HUDEP-2 (cell line): Measurements from ENCODE around the gene MCOLN1.
A peak's percentile ranks its signal among the peaks of the same experiment; 100 is the strongest.

ENCODE experiments used
- DNase-seq, 76 experiments: peaks; one replicate each; lab custom pipeline; 2025; ENCODE audit not compliant: unreplicated experiment in 76 of 76; lab: John Stamatoyannopoulos, UW

Gene MCOLN1

GRCh38 chr19:7522072-7522922 is at the start of gene MCOLN1:
MCOLN1 (plus strand) TSS chr19:7522624; CDS start chr19:7522751, 127 bp downstream.
- DNase-seq = peak in 74 of 76 experiments; percentile 81 to 100 (median 99)

DNA sequence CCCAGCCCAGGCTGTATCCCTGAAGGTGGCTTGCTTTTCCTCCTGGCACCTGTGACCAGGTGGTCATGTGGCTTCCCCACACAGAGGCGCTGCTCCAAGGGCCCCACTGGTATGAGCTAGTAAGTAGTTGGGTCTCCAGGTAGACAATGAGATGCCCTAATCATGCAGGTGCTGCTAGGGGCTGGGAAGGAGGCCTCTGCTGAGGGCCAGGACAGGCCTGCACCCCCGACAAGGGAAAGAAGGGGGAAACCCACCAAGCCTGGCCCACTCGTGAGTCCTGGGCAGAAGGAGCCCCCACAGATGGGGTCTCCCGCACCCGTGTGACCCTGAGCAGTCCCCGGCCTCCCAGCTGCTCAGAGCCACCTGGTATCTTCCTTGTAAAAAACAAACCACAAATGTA is 46.8 kb upstream of the MCOLN1 start:
- DNase-seq = no peak

DNA sequence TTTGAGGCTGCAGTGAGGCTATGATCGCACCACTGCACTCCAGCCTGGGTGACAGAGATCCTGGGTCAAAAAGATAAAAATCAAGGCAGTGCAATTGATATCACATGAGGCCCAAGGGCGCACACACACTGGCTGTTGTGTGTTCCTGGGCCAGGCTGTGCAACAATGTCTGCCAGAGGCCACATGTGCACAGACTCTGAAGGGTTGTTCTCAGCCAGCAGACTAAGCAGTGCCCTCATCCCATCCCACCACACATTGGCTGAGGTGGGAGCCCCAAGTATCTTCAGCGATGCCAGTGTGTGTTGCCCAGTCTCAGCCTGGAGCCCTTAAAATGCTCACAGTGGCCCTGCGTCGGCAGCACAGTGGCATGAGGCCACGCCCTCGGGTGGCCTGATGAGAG is 46.2 kb upstream of the MCOLN1 start:
- peak in 15 of 76 experiments; percentile 8 to 40 (median 24) for DNase-seq

DNA sequence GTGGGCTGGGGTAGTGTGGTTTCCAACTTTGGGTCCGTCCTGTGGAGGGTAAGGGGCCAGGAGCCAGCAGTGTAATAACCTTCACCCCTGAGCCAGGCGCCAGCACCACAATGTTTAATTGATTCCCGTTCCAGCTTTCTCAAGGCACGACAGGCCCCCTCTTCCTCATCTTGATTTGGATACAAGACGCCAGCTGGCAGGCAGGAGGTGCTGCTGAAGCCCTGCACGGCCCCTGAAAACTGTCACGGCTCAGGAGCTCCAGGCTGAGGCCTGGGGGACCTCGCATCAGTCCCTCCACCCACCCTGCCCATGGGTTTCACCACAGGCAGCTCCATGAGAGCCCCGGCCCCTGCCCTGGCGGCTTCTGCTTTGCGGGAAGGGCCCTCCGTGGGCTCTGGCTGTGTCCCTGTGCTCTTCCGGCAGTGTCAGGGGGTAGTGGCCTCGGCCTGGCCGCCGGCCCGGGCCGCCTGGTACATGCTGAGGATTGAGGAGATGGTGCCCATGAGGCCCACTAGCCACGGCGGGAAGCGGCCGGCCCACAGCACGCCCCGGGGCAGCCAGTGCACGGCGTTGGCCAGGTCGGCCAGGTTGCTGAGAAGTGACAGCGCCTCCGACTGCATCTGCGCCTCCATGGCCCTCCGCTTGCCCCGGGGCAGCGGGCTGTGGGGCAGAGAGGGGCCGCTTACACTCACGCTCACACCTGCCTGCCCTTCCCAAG is 45.5 kb upstream of the MCOLN1 start:
- no peak for DNase-seq

- DNase-seq = no peak
Measured at GRCh38 chr19:7477758-7478157, 44.7 kb upstream of the MCOLN1 start.

DNA sequence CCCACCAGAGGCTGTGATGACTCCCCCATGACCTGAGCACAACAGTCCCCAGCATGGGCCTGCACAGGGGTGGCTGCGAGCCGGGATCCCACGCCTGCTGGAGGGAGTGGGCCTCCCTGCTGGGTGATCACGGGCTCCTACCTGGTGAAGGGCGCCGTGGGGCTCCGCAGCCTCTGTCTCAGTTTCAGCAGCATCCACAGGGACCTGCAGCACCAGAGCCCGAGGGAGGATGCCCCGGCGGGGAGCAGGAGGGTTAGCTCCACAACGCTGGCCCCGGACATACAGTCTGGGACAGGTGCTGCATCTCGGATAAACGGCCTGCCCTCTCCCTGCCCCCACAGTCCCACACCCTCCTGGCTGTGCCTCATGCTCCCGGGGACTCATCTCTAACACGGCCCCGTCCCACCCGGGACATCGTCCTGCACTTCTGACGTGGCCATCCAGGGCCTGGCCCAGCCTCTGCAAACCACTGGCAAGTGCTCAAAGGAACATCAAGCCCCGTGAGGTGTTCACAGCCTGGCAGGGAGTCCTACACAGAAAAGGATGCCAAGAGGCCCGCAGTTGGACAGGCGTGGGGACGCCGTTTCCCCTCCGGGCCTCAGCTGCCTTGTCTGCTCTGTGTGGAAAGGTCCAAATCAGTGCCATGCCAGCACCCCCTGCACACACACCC is 44.1 kb upstream of the MCOLN1 start:
- DNase-seq = no peak

DNA sequence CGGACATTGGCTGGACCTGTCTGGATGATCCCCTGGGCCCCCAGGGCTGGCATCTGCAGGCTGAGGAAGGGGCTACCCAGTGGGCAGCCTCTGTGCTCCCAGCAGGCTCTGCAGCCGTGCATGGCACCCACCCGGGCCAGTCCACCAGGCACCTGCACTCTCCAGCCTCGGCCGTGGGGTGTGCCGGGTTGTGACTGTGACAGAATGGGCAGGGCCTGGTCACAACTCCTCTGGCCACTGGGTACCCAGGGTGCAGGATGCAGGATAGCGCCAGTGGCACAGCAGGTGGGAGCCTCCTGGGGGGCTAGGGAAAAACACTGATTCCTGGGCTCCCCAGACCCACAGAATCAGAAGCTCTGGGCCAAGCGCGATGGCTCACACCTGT is 43.6 kb upstream of the MCOLN1 start:
- no peak for DNase-seq

- no peak for DNase-seq
Measured at GRCh38 chr19:7480222-7480969, 42.0 kb upstream of the MCOLN1 start.

GRCh38 chr19:7480970-7481255 is 41.5 kb upstream of the MCOLN1 start:
- no peak for DNase-seq

DNA sequence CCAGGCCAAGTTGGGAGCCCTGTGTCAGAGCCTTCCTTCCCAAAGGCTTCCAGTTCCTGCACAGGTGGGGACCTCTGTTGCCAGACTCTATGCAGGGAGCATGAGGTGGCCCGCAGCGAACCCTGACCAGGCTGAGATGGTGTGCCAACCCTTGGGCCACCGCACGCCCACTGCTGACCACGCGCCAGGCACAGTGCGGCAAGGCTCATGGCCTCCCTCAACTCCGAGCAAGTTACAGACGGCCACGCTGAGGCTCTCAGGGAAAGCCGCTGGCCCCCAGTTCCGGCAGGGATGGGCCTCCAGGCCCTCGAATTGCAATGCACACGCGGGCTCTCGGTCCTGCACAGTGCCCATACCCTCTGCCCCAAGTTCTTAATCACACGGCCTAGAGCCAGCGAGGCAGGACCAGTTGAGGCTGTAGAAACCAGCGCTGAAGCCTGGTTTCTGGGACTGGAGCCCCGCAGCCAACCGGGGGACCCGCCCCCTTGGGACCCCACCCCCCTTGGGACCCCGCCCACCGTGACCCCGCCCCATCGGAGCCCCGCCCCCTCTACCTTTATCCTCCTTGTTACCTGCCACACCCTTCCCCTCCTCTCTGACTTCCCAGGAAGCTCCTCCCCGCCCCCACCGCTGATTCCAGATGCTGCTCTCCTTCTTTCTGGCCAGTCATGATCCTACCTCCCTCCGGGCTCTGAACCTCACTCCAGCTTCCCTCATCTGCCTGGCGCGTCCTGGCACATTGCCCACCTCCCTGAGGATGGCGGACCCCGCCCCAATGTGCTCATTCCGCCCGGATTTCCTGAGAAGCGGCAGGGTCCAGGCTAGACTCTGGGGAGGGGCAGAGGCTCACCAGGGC is 39.6 kb upstream of the MCOLN1 start:
- DNase-seq = no peak

DNA sequence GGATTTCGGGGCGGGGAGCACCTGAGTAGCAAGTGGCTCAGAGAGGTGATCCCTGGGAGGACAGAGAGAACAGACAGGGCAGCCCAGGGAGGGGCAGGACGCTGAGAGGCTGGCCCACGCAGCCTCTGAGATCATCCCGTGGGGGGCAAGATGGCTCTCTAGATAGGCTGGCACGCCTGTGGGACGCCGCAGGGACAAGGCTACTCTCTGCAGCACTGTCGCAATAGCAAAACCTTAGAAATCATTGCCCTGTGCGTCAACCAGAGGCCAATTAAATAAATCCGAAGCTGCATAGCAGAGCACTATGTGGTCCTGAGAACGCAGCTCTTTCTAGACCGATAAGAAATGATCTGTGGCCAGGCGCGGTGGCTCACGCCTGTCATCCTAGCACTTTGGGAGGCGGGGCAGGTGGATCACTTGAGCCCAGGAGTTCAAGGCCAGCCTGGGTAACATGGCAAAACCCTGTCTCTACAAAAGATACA is 38.7 kb upstream of the MCOLN1 start:
- DNase-seq = peak in 27 of 76 experiments; percentile 13 to 62 (median 32)

- no peak for DNase-seq
Measured at GRCh38 chr19:7486923-7487322, 35.5 kb upstream of the MCOLN1 start.

DNA sequence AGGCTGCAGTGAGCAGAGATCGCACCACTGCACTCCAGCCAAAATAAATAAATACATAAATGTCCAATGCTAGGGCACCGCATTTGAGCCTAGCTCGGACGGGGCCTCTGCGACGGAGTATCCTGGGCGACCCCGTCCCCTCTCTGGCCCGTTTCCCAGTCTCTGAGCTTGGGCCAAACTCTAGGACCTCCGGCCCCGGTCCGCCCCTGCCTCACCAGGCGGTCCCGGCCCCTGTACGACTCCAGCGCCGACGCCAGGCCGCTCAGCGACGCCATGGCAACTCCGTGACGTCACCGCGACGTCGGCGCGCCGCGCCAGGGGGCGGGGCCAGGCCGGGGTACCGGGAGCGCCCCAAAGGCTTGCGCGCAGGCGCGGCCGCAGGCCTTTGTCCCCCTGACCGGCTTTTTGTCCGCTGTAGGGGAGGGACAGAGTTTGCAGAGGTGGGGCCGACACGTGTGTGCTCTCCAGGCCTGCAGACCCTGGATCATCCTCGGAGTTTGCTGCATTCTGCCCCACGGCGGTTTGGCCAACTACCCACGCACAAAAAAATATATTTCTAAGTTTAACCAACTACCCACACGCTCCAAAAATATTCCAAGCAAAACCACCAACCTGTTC is 33.6 kb upstream of the MCOLN1 start, which contains the start of gene PEX11G:
TSS of gene PEX11G (minus strand) at position 300 of the 618 bp plus-strand sequence. CDS start at position 275, 25 bp downstream.
- DNase-seq = peak in 75 of 76 experiments; percentile 27 to 95 (median 84)

- no peak for DNase-seq
Measured at GRCh38 chr19:7489609-7490044, 32.8 kb upstream of the MCOLN1 start.

DNA sequence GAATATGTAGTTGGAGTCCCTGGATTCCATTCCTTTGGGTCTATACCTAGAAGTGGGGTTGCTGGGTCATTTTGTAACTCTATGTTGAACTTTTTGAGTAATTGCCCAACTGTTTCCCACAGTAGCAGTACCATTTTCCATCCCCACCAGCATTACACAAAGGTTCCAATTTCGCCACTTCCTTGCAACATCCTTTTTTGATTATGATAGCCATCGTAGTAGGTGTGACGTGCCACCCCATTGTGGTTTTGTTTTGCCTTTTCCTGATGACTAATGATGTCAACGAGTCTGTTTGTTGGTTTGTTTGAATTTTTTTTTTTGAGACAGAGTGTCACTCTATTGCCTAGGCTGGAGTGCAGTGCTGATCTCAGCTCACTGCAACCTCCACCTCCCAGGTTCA is 30.3 kb upstream of the MCOLN1 start:
- peak in 1 of 76 experiments; percentile 12 for DNase-seq

DNA sequence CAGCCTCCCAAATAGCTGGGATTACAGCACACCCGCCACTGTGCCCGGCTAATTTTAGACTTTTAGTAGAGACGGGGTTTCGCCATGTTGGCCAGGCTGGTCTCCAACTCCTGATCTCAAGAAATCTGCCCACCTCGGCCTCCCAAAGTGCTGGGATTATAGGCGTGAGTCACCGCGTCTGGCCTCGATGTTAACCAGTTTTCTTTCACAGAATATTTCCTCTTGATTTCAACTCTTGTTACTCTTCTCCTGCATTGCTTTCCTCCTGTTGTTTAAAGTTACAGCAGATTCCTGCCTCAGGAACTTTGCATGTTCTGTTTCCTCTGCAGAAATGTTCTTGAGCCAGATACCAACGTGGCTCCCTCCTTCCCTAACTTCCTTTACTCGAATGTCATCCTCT is 29.9 kb upstream of the MCOLN1 start:
- no peak for DNase-seq

DNA sequence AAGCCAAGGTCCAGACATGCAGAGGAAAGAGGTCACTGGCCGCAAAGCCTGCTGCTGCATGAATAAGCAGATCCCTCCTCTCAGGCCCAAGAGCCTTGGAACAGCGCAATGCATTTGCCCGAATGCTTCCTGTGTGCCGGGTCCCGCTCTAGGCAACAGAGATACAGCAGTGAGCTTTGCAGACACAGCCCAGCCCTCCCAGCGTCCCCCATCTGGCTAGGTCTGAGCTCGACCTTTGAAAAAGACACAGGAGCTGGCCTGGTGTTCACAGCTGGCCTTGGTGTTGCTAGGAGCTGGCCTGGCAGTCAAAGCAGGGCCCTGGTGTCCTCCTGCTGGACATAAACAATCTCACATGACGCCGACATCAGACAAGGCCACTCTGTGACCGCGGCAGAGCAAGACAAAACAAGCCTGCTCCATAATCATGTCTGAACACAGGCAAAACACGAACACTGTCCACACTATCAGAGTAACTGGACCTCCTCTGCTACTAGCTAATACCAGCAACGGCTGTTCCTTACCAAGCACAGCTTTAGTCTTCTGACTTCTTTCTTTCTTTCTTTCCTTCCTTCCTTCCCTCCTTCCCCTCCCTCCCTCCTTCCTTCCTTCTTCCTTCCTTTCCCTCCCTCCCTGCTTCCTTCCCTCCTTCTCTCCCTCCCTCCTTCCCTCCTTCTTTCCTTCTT is 27.9 kb upstream of the MCOLN1 start:
- DNase-seq = no peak

DNA sequence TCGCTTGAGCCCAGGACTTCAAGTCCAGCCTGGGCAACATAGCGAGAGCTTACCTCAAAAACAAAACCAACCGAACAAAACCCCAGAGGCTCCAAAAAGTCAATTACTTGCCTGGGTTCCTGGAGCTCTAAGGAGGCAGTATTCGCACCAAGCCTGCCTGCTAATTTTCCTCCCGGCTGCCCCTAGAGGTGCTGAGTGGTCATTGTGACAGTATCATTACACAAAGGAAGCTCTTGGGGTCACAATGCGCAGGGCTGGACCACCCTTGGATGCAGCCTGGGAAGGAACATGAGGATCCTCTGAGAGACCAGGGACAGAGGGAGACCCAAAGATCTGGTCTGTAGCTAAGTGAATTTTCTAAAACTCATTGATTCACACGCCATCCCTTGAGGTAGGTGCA is 25.1 kb upstream of the MCOLN1 start:
- DNase-seq = peak in 25 of 76 experiments; percentile 13 to 55 (median 25)
